LNCAP (cell line): ENCODE data around the gene COMP.

Experiments
- TF ChIP-seq, protein P1 (sequence below): fragments of 450-650 bp; IDR thresholded peaks from 2 replicates; pipeline ENCODE4 v1.5.1; 2017; ENCODE audit warnings: mild to moderate bottlenecking

COMP gene

GRCh38 chr19:18832306-18833140, 41.4 kb upstream of the COMP start:
- TF ChIP-seq, protein P1, sequence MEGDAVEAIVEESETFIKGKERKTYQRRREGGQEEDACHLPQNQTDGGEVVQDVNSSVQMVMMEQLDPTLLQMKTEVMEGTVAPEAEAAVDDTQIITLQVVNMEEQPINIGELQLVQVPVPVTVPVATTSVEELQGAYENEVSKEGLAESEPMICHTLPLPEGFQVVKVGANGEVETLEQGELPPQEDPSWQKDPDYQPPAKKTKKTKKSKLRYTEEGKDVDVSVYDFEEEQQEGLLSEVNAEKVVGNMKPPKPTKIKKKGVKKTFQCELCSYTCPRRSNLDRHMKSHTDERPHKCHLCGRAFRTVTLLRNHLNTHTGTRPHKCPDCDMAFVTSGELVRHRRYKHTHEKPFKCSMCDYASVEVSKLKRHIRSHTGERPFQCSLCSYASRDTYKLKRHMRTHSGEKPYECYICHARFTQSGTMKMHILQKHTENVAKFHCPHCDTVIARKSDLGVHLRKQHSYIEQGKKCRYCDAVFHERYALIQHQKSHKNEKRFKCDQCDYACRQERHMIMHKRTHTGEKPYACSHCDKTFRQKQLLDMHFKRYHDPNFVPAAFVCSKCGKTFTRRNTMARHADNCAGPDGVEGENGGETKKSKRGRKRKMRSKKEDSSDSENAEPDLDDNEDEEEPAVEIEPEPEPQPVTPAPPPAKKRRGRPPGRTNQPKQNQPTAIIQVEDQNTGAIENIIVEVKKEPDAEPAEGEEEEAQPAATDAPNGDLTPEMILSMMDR, result no peak

- TF ChIP-seq, protein P1, result no peak
Measured at GRCh38 chr19:18831524-18832305, 40.6 kb upstream of the COMP start, which contains the start of gene UPF1. TSS of gene UPF1 (plus strand) at chr19:18831959. CDS start at chr19:18832210, 251 bp downstream.

DNA sequence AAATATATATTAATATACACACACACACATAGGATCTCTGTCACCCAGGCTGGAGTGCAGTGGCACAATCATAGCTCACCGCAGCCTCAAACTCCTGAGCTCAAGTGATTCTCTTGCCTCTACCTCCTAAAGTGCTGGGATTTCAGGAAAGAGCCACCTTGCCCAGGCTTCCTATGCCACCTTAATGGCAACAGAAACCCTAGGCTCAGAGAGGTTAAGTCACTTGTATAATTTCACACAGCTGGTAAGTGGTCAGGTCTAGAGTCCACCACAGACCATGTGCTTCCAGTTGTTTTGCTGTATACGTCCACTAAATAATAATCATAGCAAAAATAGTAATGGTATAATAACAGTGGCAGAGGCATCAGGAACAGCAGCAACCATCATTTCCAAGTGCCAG, 39.4 kb upstream of the COMP start:
- TF ChIP-seq, protein P1, result no peak

DNA sequence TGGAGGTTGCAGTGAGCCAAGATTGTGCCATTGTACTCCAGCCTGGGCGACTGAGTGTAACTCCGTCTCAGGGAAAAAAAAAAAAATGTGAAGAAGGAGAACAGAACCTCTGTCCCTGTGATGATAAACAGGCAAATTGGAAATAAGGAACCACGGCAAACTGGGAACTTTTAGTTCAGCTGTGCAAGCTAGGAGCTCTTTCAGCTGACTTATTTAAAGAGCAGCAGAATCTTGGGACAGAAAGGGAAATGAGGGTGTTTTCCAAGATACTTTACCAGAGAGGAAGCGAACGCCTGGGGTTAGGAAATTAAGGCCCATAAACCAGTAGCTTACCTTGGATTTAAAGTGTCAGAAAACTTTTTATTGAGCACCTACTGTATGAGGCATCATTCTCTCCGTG, 37.7 kb upstream of the COMP start:
- TF ChIP-seq, protein P1, result no peak

- TF ChIP-seq, protein P1, result no peak
Measured at GRCh38 chr19:18817574-18817973, 26.5 kb upstream of the COMP start.

GRCh38 chr19:18815673-18816072, 24.6 kb upstream of the COMP start:
- TF ChIP-seq, protein P1, result no peak

GRCh38 chr19:18814063-18814462, 23.0 kb upstream of the COMP start:
- TF ChIP-seq, protein P1, result no peak
